Nephron progenitor cell (in vitro differentiated cells): ENCODE measurements around the gene RASIP1.
"Not testable (repeated sequence)": the region's sequence is repeated elsewhere in the genome, so short reads cannot be mapped to it uniquely, and the experiment has no call there.

ENCODE experiments used
- DNase-seq: peaks from one replicate; pipeline ENCODE4 v3.0.0; 2021
- H3K27ac Mint-ChIP-seq: 2 replicates; pipeline ENCODE4 v1.8.0; 2021; ENCODE audit warnings: mild to moderate bottlenecking, moderate library complexity, mixed read lengths
- H3K27me3 Mint-ChIP-seq: 2 replicates; pipeline ENCODE4 v1.8.0; 2021; ENCODE audit warnings: mild to moderate bottlenecking, low read depth, mixed read lengths; ENCODE audit not compliant: poor library complexity
- H3K36me3 Mint-ChIP-seq: 2 replicates; pipeline ENCODE4 v1.8.0; 2021; ENCODE audit warnings: low read depth, mixed read lengths
- H3K4me1 Mint-ChIP-seq: 2 replicates; pipeline ENCODE4 v1.8.0; 2021; ENCODE audit warnings: mixed read lengths
- H3K4me3 Mint-ChIP-seq: 2 replicates; pipeline ENCODE4 v1.8.0; 2021; ENCODE audit warnings: mild to moderate bottlenecking, moderate library complexity, mixed read lengths
- H3K9me3 Mint-ChIP-seq: 2 replicates; pipeline ENCODE4 v1.8.0; 2021; ENCODE audit warnings: mild to moderate bottlenecking, moderate library complexity, mixed read lengths
- TF ChIP-seq, protein P1 (sequence below): fragments of 200-600 bp; sonication (generic); IDR thresholded peaks from 2 replicates; pipeline ENCODE4 v1.5.0; 2021; ENCODE audit warnings: antibody characterized with exemption

The RASIP1 gene, protein sequence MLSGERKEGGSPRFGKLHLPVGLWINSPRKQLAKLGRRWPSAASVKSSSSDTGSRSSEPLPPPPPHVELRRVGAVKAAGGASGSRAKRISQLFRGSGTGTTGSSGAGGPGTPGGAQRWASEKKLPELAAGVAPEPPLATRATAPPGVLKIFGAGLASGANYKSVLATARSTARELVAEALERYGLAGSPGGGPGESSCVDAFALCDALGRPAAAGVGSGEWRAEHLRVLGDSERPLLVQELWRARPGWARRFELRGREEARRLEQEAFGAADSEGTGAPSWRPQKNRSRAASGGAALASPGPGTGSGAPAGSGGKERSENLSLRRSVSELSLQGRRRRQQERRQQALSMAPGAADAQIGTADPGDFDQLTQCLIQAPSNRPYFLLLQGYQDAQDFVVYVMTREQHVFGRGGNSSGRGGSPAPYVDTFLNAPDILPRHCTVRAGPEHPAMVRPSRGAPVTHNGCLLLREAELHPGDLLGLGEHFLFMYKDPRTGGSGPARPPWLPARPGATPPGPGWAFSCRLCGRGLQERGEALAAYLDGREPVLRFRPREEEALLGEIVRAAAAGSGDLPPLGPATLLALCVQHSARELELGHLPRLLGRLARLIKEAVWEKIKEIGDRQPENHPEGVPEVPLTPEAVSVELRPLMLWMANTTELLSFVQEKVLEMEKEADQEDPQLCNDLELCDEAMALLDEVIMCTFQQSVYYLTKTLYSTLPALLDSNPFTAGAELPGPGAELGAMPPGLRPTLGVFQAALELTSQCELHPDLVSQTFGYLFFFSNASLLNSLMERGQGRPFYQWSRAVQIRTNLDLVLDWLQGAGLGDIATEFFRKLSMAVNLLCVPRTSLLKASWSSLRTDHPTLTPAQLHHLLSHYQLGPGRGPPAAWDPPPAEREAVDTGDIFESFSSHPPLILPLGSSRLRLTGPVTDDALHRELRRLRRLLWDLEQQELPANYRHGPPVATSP

DNA sequence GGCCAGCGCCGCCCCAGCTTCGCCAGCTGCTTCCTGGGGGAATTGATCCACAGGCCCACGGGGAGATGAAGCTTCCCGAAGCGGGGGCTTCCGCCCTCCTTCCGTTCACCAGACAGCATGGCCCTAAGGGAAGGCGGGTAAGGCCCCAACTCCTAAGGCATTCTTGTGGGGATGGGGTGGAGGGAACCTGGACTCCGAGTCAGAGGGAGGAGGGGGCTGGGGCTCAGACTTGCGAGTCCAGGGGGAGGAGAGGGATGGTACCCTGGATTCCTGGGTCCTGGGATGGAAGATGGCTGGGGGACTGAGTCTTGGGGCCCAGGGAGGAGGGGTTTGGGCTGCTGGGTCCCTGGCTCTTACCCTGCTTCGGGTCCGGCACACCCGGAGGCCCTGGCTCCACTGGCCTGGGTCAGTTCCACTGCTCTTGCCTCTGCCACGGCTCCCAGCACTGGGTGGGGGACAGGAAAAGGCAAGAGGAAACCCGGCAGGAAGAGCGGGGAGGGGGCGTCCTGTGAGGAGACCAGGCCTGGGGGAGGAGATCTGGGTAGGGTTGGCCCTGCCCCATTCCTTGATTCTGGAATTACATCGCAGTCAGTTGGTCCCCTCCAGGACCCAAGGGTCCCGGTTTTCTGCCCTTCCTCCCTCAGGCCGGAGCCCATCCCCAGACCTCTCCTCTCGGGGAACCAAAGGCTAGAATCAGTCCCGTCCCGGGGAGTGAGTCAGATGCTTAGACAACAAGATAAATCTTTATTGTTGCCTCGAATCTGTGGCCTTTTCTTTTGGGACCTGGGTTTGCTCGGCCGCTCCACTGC is at the start of gene RASIP1:
RASIP1 (minus strand) TSS at position 447 of the 809 bp plus-strand sequence; CDS start at position 119, 328 bp downstream.
- TF ChIP-seq, protein P1, sequence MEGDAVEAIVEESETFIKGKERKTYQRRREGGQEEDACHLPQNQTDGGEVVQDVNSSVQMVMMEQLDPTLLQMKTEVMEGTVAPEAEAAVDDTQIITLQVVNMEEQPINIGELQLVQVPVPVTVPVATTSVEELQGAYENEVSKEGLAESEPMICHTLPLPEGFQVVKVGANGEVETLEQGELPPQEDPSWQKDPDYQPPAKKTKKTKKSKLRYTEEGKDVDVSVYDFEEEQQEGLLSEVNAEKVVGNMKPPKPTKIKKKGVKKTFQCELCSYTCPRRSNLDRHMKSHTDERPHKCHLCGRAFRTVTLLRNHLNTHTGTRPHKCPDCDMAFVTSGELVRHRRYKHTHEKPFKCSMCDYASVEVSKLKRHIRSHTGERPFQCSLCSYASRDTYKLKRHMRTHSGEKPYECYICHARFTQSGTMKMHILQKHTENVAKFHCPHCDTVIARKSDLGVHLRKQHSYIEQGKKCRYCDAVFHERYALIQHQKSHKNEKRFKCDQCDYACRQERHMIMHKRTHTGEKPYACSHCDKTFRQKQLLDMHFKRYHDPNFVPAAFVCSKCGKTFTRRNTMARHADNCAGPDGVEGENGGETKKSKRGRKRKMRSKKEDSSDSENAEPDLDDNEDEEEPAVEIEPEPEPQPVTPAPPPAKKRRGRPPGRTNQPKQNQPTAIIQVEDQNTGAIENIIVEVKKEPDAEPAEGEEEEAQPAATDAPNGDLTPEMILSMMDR: no peak
- no peaks in the 10 kb centered on the region for H3K36me3 Mint-ChIP-seq
- DNase-seq: no peak
- H3K27me3 Mint-ChIP-seq: peaks cover 43% of the 10 kb centered on the region
- peak within 1 kb of the TSS; percentile 71 for H3K4me3 Mint-ChIP-seq
- no peaks in the 10 kb centered on the region for H3K9me3 Mint-ChIP-seq
- H3K27ac Mint-ChIP-seq: no peak within 1 kb of the TSS
- peaks cover 37% of the 10 kb centered on the region for H3K4me1 Mint-ChIP-seq

DNA sequence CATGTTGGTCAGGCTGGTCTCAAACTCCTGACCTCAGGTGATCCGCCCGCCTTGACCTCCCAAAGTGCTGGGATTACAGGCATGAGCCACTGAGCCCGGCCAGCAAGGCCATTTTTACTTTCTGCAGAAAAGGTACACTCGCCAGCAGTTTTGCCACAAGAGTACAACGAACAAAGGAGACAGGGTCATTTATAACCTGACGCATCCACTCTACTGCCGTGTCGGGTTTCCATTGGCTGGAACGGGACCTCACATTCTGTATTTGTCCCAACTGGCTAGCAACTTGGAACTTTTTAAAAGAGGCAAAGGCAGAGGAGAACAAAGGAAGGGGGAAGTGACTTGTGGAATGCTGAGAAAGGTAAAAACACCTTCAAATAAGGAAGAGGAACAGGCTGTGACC is 46.9 kb upstream of the RASIP1 start:
- not testable (repeated sequence) for H3K9me3 Mint-ChIP-seq, H3K36me3 Mint-ChIP-seq, DNase-seq, H3K4me3 Mint-ChIP-seq, H3K27ac Mint-ChIP-seq
- peaks cover 19% of the 10 kb centered on the region for H3K27me3 Mint-ChIP-seq
- peaks cover 13% of the 10 kb centered on the region for H3K4me1 Mint-ChIP-seq

DNA sequence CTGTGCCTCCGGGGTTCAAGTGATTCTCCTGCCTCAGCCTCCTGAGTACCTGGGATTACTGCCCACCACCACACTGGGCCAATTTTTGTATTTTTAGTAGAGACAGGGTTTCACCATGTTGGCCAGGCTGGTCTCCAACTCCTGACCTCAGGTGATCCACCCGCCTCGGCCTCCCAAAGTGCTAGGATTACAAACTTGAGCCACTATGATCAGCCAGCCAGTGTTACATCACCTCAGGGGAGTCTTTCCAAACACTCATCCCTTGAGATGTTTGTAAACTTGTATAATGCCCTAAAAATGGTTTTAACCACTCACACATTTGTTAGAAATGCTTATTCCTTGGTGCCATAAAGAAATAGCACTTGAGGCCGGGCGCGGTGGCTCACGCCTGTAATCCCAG is 46.0 kb upstream of the RASIP1 start:
- H3K4me3 Mint-ChIP-seq, DNase-seq, H3K9me3 Mint-ChIP-seq, H3K36me3 Mint-ChIP-seq, H3K27ac Mint-ChIP-seq: not testable (repeated sequence)
- Mint-ChIP-seq H3K27me3 (peaks cover 16% of the 10 kb centered on the region), H3K4me1 (peaks cover 15% of the 10 kb centered on the region)

DNA sequence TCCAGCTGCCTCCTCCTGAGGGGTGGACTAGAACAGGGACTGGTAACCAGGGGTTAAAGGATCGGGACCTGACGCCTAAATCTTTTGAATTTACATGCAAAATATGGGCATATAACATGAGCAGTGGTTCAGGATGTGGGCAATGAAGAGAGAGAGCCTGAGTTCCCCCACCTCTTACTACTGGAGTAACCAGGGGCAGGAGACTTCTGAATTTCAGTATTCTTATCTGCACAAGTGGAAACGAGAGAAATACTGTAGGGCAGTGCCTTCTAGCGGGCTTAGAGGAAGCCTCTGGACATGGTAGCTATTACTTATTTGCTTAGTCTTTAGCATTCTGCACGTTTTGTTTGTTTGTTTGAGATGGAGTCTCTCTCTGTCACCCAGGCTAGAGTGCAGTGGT is 44.1 kb upstream of the RASIP1 start:
- peaks cover 19% of the 10 kb centered on the region for H3K27me3 Mint-ChIP-seq
- H3K27ac Mint-ChIP-seq: no peak overlapping the region
- H3K9me3 Mint-ChIP-seq: no peaks in the 10 kb centered on the region
- no peaks in the 10 kb centered on the region for H3K36me3 Mint-ChIP-seq
- no peak for DNase-seq
- TF ChIP-seq, protein P1: no peak
- peaks cover 23% of the 10 kb centered on the region for H3K4me1 Mint-ChIP-seq
- H3K4me3 Mint-ChIP-seq: no peak overlapping the region

DNA sequence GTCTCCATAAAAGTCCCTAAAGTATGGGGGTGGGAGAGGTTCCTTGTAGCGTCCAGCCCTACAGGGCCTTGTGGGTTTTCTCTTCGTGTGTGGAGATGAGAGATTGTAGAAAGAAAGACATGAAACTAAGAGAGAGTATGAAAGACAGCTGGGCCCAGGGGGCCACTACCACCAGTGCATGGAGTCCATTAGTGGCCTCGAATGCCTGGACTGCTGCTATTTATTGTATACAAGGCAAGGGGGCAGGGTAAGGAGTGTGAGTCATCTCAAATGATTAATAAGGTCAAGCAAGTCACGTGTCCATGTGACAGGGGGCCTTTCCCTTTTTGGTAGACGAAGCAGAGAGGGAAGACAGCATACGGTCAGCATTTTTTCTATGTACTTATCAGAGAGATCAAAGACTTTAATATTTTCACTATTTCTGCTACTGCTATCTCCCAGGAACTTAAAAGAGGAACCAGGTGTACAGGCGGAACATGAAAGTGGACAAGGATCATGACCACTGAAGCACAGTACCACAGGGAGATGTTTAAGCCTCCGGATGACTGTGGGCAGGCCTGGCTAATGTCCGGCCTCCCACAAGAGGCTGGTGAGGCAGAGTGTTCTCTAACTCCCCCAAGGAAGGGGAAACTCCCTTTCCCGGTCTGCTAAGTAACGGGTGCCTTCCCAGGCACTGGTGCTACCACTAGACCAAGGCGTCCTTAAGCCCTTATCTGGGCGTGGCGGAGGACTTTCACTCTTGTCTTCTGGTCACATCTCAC is 40.4 kb upstream of the RASIP1 start:
- Mint-ChIP-seq H3K36me3 (no peaks in the 10 kb centered on the region), H3K27me3 (peaks cover 9% of the 10 kb centered on the region), H3K4me3 (no peak overlapping the region), H3K9me3 (no peaks in the 10 kb centered on the region), H3K27ac (no peak overlapping the region), H3K4me1 (peaks cover 18% of the 10 kb centered on the region)
- no peak for DNase-seq
- TF ChIP-seq, protein P1: no peak

DNA sequence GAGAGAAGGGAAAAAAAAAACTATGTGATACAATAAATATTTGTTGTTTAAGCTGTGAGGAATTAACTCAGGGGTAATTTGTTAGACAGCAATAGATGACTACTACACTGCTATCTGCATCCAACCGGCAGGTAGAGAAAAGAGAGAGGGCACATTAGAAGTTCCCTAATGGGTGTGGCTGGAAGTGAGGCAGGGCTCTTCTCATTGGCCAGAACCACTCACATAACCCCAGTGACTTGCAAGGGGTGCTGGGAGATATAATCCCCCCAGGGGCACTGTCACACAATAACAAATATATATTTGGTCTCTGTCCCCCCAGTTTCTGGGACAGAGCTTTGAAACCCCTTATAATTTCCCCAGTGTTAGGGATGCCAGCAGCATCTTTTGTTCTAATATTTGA is 39.2 kb upstream of the RASIP1 start:
- no peak for DNase-seq

More for the DNA sequence above, 39.2 kb upstream of the RASIP1 start:
- Mint-ChIP-seq H3K9me3 (no peaks in the 10 kb centered on the region), H3K27ac (no peak overlapping the region), H3K27me3 (peaks cover 2% of the 10 kb centered on the region), H3K36me3 (no peaks in the 10 kb centered on the region), H3K4me1 (peaks cover 19% of the 10 kb centered on the region), H3K4me3 (no peak overlapping the region)
- TF ChIP-seq, protein P1: no peak
